Measurements from ENCODE around the gene PARD3B.

GRCh38 chr2:204551512-204551863 is 6.2 kb downstream of the PARD3B start:
- TF ChIP-seq CTCF (IDR thresholded peaks at IDR 0.05; ENCODE audit: low read depth, low read length, poor library complexity, severe bottlenecking): no peak
- no peak for TF ChIP-seq EZH2phosphoT487 (IDR thresholded peaks at IDR 0.05; ENCODE audit: borderline replicate concordance, low read length)
